Fibroblast of skin of left quadriceps (primary cell): ENCODE measurements around the gene FBLN2.

ENCODE experiments used
- DNase-seq, 2 experiments: peaks; one replicate each; pipeline ENCODE4 v3.0.0-alpha.2; 2013; ENCODE audit warnings: low read depth in 2 of 2

FBLN2 gene

DNA sequence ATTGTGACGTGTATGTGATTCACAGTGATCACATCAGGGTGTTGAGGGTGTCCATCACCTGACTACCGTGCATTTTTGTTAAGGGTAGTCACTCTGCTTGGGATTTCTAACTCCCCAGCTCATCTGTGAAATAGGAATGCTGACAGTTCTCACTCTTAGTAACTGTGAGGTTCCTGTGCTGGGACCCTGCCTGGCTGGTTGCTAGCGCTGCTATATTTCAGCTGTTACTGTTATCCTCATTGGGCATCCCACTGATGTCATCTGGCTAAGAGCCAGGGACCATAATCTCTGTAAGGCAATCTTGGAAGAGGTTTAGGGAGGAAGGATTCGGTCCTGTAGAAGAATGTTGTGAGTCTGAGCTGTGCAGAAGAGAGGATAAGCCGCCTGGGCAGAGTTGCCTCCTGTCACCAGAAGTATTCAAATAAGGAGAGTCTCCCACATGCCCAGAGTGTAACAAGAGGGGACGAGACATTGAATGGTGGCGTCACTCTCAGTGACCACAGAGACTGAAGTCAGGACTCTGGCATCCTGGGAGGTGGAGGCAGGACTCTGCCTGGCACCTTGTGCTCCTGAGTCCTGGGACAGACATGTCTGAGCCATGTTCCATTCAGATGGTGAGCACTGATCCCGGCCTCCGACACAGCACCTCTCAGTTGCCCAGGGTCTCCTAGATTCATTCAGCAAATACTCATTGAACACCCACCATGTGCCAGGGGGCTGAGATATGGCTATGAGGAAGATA lies 52.2 kb downstream of the FBLN2 start:
- DNase-seq: peak; percentile 25 to 31

DNA sequence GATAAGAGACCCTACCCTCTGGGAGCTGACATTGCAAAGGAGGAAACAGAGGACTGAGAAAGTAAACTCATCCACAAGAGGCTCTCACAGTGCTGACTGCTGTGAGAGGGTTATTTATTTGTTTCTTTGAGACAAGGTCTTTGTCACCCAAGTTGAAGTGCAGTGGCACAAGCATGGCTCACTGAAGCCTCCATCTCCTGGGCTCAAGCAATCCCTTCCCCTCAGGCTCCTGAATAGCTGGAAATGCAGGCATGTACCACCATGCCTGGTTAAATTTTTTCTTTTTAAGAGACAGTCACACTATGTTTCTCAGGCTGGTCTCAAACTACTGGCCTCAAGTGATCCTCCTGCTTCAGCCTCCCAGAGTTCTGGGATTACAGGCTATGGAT lies 52.8 kb downstream of the FBLN2 start:
- no peak for DNase-seq

DNA sequence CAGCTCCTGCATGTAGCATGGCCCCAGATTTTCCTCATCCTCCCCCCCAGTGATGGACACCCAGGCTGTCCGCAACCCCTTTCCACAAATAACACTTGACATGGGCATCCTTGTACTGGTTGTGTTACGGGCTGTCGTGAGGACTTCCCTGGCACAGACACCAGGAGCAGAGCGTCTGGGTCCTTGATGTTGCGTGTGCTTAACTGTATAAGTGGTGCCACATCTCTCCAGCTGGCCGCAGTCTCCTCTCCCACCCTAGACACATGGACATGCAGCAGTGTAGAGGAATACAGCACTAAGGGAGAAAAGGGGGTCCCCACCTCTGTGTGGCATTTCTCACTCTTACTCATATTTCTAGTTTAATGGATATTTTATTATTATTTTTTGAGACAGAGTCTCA lies 56.6 kb downstream of the FBLN2 start:
- DNase-seq: no peak

DNA sequence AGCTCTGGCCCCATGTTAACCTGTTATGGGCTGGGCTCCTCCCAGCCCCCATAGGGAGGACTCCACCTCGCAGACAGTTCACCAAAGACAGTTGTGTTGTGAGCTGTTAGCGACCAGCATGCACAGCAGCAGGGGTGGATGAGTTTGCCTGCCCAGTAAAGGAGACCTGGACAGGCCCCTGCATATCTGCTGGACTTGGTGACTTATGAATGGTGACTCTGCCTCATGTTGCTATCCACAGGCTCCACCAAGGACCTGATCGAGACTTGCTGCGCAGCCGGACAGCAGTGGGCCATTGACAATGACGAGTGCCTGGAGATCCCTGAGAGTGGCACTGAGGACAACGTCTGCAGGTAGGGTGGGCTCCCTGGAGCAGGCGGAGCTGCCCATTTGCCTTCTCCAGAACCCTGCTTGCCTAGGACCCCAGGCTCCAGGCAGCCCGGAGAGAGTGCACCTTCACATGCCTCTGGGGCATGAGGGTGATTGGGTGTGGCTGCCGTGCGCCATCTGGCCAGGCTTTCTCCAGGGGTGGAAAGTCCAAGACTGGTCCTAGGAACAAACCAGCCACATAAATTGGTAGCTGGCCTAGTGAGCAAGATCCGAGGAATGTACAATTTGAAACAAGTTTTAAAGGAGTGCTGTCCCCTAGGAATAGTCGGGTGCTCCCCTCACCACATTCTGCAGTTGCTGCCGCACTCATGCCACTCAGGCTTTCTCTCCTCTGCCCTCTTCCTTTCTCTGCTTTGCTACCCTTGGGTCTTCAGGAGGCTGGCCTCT lies 59.1 kb downstream of the FBLN2 start:
- DNase-seq: no peak

DNA sequence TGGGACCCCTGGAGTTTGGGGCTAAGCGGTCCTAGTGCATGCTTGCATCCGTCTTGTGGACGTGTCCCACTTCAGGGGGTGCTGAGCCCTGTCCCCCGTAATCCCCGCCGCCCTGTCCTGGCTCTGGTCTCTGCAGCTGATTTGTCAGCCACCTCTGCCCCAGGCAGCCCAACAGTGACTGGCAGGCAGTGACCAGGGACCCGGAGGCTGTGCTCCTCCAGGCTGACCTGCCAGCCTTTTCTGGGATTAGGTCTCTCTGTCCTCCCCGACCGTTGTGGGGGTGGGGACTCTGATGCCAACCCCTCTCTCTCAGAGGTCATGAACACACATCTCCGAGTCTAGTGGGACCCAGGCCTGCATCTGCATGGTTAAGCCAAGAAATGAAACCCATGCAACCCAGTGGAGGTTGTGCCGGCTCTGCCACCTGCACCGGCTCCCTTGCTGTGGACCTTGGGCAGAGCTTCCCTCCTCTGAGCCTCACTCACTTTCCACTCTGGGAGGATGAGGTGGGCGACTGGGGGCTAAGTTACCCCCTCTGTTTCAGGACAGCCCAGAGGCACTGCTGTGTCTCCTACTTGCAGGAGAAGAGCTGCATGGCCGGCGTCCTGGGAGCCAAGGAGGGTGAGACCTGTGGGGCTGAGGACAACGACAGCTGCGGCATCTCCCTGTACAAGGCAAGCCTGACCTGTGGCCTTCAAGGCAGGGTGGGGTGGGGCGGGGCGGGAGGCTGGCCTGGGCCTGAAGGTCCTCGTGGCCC lies 60.2 kb downstream of the FBLN2 start:
- DNase-seq: no peak

DNA sequence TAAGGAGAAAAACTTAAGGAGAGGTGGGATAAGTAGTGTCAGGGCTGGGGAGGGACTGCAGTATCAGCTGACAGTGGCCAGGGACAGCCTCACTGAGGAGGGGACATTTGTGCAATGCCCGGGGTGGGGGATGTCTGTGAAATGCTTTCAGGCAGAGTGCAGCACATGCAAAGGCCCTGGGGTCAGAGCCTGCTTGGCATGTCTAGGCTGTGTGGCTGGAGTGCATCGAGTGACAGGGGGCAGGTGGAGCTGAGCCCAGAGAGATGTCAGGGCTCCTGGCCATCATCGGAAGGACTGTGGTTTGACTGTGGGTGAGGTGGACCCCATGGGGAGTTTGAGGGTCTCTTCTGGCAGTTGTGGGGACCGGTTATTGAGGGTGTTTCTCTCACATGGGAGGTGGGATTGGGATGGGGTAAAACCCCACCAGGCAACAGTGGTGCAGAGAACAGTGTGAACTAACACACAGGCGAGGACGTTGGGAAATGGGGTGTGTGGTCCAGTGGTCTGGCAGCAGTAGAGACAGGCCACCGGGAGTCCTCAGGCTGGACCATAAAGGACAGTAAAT lies 61.2 kb downstream of the FBLN2 start:
- DNase-seq: no peak

DNA sequence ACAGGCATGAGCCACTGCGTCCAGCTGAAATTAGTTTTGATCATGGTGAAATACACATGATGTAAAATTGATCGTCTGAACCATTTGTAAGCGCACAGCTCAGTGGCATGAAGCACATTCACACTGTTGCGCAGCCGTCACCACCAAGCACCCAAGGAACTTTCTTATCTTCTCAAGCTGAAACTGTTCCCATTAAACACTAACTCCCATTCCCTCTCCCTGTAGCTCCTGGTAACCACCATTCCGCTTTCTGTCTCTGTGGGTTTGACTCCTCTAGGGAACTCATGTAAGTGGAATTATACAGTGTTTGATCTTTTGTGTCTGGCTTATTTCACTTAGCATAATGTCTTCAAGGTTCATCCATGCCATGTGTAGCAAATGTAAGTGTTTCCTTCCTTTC lies 62.3 kb downstream of the FBLN2 start:
- DNase-seq: no peak

DNA sequence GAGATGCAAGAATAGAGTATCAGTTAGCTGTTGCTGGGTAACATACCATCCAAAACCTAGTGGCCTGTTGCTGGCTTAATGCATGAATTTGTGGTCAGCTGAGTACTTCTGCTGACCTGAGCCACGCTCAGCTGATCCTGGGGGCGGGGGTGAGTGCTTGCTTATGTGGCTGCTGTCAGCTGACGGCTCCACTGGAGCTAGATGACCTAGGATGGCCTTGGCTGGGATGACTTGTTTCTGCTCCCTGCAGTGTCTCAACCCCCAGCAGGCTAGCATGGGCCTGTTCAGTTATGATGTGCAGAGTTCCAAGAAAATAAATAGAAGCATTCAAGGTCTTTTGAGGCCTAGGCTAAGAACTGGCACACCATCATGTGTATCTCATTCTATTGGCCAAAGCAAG lies 63.9 kb downstream of the FBLN2 start:
- DNase-seq: no peak

DNA sequence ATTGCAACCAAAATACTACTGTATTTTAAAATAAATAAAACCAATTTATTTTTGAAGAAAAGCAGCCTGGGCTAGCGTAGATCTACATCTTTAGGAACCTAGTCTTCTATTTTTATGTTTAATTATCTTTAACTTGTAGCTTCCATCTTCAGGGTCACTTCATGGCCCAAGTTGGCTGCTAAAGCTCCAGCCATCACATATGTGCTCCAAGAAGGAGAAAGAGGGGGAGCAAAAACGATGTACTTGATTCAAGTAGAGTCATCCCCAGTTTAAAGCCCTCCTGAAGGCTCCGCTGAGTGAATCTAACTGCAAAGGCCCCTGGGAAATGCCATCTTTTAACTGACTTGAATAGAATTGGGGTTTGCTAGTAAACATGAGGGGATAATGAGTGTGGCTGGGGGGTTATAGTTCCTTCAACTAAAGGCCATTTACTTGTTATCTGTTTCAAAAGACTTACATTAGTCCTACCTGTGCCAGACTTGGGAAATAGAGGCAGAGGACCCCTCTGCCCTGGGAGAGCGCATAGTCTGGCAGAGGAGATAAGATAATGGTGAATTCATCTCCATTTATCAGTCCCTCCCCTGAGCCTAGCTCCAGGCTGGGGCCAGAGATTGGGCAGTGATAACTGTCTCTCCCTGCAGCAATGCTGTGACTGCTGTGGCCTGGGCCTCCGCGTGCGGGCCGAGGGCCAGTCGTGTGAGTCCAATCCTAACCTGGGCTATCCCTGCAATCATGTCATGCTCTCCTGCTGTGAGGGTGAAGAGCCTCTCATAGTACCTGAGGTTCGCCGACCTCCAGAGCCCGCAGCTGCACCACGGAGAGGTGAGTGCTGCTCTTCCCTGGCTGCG lies 64.6 kb downstream of the FBLN2 start:
- DNase-seq: no peak

DNA sequence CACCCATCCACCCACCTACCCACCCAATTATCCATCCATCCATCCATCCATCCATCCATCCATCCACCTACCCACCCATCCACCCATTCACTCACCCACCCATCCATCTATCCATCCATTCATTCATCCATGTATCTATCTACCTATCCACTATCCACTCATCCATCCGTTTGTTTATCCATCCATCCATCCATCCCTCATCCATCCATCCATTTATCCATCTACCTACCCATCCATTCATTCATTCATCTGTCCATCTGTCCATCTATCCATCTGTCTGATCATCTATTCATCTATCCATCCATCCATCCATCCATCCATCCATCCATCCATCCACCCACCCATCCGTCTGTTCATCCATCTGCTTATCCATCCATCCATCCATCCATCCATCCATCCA lies 65.7 kb downstream of the FBLN2 start:
- no peak for DNase-seq

DNA sequence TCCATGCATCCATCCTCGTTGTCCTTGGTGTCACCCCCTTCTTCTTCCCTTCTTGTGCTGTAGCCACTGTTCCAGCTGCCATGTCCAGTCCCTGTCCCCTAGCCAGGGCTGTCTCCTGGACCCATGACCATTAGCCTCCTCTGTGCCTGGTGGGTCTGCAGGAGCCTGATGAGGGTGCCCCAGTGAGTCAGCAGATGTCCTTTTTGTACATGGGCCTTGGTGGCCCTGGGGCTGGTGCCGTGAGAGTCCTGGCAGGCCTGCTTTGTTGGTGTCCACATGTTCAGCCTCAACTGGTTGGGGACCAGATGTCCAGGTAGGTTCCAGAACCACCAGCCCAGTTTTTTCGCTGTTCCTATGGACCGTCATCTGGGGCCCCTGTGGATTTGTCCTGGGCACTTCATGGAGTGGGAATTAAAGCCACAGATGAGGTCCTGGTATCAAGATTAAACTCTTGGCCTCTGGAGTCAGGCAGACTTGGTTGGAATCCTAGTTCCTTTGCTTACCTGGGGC lies 66.1 kb downstream of the FBLN2 start:
- no peak for DNase-seq

DNA sequence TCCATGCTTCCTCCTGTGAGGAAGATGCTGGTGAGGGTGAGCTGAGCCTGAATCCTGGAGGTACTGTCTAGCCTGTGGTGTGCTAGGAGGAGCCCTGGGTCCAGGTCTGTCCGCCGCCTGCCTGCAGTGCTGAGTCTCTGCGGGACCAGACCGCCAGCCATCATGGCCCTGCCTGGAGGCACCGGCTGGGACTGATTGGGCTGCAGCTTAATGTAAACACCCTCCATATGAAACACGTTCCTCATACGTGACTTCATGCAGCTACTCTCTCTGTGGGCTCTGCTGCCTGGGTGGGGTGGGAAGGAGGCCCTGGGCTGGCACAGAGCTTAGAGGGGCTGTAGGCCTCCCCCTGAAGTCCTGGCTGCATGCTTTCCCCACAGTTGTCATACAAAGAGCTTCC lies 67.4 kb downstream of the FBLN2 start:
- no peak for DNase-seq

DNA sequence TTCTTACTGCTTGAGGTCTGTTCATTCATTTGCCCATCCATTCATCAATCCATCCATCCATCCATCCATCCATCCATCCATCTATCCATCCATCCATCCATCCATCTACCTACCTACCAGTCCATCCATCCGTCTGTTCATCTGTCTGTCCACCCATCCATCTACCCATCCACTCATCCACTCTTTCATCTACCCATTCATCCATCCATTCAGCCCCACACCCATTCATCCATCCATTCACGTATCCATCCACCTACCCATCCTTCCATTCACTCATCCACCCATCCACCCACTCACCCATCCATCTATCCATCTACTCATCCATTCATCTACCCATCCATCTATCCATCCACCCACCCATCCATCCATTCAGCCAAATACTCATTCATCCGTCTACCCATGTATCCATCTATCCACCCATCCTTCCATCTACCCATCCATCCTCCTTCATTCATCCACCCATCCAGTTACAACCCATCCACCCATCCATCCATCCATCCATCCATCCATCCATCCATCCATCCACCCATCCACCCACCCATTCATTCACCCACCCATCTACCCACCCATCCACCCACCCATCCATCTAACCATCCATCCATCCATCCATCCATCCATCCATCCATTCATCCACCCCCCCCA lies 68.3 kb downstream of the FBLN2 start:
- DNase-seq: no peak

DNA sequence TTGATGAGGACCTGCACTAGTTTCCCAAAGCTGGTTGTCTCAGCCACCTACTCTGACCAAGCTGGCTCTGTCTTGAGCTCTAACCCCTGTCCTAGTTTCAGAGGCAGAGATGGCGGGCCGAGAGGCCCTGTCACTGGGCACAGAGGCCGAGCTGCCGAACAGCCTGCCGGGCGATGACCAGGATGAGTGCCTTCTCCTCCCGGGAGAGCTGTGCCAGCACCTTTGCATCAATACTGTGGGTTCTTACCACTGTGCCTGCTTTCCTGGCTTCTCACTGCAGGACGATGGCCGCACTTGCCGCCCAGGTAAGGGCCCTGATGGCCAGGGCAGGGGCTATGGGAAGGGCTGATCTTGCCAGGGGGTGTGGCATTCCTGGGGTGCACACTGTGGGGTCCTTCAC lies 69.1 kb downstream of the FBLN2 start:
- DNase-seq: no peak

DNA sequence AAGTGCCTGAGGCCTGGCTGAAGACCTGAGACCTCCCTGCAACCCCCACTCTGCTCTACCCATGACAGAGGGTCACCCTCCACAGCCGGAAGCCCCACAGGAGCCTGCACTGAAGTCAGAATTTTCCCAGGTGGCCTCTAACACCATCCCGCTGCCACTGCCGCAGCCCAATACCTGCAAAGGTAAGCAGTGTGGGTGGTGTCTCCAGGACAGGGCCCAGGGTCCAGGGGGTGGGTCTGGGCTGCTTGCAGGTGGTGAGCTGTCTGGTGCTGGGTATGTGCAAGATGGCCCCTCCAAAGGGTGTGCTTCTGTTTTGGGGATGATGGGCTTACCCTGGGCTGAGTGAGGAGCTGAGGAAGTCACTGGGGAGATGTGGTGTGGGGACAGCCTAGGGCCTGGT lies 69.9 kb downstream of the FBLN2 start:
- DNase-seq: no peak

DNA sequence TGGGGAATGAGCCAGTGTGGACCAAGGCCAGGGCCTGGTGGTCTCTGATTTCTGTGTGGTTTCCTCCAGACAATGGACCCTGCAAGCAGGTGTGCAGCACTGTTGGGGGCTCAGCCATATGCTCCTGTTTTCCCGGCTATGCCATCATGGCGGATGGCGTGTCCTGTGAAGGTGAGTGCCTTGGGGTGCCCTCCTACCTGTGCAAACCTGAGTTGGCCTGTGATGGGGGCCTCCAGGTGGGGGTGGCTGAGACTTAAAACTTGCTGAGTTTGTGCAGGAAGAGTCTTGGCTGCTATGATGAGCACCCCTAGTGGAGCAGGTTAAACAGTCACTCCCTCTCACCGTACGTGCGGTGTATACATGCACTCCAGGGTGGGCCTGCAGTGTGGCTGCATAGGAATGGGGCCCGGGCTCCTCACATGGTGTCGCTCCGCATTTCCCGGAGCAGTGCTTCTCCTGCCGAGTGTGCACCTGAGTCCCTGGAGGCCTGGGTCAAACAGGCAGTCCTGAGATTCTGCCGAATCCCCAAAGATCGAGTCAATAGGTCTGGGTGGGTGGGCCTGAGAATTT lies 70.8 kb downstream of the FBLN2 start:
- DNase-seq: no peak

DNA sequence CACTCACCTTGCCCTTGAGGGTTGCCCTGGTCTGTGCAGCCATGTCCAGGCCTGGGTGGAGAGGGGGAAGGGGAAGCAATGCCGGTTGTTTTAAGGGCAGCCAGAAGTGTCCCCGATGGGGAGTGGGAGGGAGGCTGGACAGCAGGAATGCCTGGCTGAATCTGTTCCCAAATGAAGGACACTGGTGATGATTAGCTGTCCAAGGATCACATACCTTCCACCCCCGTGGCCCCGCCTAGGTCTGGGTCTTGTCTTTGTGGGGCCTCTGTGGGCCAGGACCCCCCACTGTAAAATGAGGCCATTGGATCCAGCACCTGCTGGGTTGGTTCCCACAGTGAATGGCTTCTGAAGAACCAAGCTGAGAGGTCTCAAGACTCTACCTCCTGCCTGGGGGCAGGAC lies 71.4 kb downstream of the FBLN2 start:
- DNase-seq: no peak

DNA sequence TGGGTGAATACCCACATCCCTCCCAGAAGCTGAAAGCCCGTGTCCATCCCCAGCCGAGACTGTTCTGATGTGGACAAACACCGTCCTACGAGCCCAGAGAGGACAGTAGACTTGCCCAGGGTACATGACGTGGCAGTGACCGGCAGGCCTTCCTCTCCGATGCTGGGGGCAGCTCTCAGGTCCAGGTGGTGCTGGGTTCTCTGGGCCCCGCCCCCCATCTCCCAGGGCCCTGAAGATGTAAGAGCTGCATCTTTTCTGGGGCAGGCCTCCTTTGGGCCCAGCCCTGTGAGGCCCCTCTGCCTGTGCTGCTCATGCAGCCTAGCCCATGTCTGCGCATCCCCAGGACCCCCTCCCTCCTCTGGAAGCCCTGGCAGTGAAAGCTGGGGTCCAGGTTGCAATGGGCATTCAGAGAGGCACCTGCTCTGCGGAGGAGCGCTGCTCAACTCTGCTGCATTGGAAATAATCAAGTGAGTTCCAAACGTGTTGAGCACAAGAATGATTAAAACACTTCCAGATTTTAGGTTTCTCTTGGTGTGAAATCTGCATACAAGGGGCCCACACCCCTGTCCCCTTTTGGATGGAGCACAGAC lies 71.9 kb downstream of the FBLN2 start:
- DNase-seq: no peak

DNA sequence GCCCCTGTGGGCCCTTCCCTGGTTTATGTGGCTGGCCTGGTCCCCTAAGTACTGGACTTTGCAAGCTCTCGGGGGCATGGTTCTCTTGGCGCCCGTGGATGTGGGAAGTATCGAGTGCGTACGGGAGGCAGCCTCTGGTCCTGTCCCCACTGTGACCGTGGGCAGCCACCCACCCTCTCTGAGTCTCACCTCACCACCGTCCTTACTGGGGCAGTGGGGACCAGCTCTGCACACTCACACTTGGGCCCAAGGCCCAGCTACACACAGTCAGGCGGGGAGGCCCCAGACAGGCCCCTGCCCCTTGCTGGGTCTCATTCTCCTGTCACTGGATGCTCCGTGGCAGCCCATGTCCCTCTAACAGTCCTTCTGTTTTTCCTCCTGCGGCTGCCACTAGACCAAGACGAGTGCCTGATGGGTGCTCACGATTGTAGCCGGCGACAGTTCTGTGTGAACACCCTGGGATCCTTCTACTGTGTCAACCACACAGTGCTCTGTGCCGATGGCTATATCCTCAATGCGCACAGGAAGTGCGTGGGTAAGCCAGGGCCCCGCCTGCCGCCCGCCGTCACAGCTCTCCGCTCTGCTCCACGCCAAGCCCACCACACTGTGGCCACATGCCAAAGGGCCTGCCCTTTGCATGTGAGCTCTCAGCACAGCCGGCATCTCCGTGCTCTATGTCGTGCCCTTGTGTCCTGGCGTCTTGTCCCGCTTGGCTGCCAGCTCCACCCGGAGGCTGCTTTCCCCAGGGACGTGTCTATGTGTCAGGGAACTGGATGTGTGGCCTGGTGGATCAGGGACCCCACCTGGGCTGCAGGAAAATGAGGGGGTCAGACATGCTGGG lies 72.7 kb downstream of the FBLN2 start:
- no peak for DNase-seq
